GM21576 (cell line): ENCODE measurements around the gene KRR1.
A peak's percentile ranks its signal among the peaks of the same experiment; 100 is the strongest.
"Not testable (repeated sequence)": the region's sequence is repeated elsewhere in the genome, so short reads cannot be mapped to it uniquely, and the experiment has no call there.

ENCODE experiments used
- ATAC-seq: cut with Tn5 transposase; IDR thresholded peaks from one replicate; pipeline ENCODE4 v1.9.1; 2021; ENCODE audit warnings: mild to moderate bottlenecking, moderate library complexity; ENCODE audit not compliant: unreplicated experiment

KRR1 gene

GRCh38 chr12:75526655-75527511 is 15.5 kb upstream of the KRR1 start:
- peak; percentile 97 for ATAC-seq

- no peak for ATAC-seq
Measured at GRCh38 chr12:75525263-75525662, 13.9 kb upstream of the KRR1 start.

GRCh38 chr12:75522124-75522523 is 10.7 kb upstream of the KRR1 start:
- ATAC-seq, result not testable (repeated sequence)

GRCh38 chr12:75521224-75521623 is 9.8 kb upstream of the KRR1 start:
- not testable (repeated sequence) for ATAC-seq

GRCh38 chr12:75509621-75510020 is 1.8 kb downstream of the KRR1 start:
- no peak for ATAC-seq

GRCh38 chr12:75508159-75508558 is 3.2 kb downstream of the KRR1 start:
- no peak for ATAC-seq

GRCh38 chr12:75507086-75507485 is 4.3 kb downstream of the KRR1 start:
- ATAC-seq, result no peak

GRCh38 chr12:75505706-75506312 is 5.6 kb downstream of the KRR1 start:
- no peak for ATAC-seq

- ATAC-seq, result no peak
Measured at GRCh38 chr12:75503866-75504265, 7.5 kb downstream of the KRR1 start.

- ATAC-seq, result no peak
Measured at GRCh38 chr12:75503459-75503858, 8.0 kb downstream of the KRR1 start.

- ATAC-seq, result no peak
Measured at GRCh38 chr12:75491169-75491568, 20.2 kb downstream of the KRR1 start.

- peak; percentile 84 for ATAC-seq
Measured at GRCh38 chr12:75489613-75490210, 21.7 kb downstream of the KRR1 start.

GRCh38 chr12:75489187-75489586 is 22.2 kb downstream of the KRR1 start:
- ATAC-seq, result no peak

GRCh38 chr12:75488553-75488952 is 22.9 kb downstream of the KRR1 start:
- ATAC-seq, result no peak

- no peak for ATAC-seq
Measured at GRCh38 chr12:75487308-75487707, 24.1 kb downstream of the KRR1 start.

GRCh38 chr12:75484450-75484849 is 27.0 kb downstream of the KRR1 start:
- not testable (repeated sequence) for ATAC-seq

- ATAC-seq, result no peak
Measured at GRCh38 chr12:75483431-75483830, 28.0 kb downstream of the KRR1 start.

GRCh38 chr12:75482646-75483045 is 28.8 kb downstream of the KRR1 start:
- ATAC-seq, result peak; percentile 19

- no peak for ATAC-seq
Measured at GRCh38 chr12:75481774-75482173, 29.6 kb downstream of the KRR1 start.

GRCh38 chr12:75481013-75481705 is 30.2 kb downstream of the KRR1 start:
- ATAC-seq, result peak; percentile 17

- ATAC-seq, result peak; percentile 86
Measured at GRCh38 chr12:75480469-75480949, 30.9 kb downstream of the KRR1 start, which contains the start of gene GLIPR1. TSS of gene GLIPR1 (plus strand) at chr12:75480755. CDS start at chr12:75480881, 126 bp downstream.
